H1 (cell line): ENCODE results near the gene GLT8D1. TPM values are rescaled to one million over a fixed set of nuclear protein-coding genes. Genes with fewer than 3 reads are reported as not detected.

Experiments
- CTCF ChIA-PET: fragments of 300-600 bp; sonication (Branson Sonifier 250); formaldehyde crosslinking; loops from one replicate; lab custom pipeline; 2021; ENCODE audit not compliant: partially characterized antibody; lab: Charles Lee
- POLR2A ChIA-PET: fragments of 300-600 bp; sonication (Branson Sonifier 250); formaldehyde crosslinking; loops from one replicate; lab custom pipeline; 2021; ENCODE audit warnings: inconsistent platforms; ENCODE audit not compliant: partially characterized antibody; lab: Charles Lee
- DNase-seq, 2 experiments: peaks; one replicate each; pipeline versions ENCODE4 v3.0.0 to v3.0.0-alpha.2; 2010 to 2022; ENCODE audit warnings: low spot score in 2 of 2, low read depth in 1 of 2, mixed read lengths in 1 of 2
- FAIRE-seq: peaks from 2 replicates; lab custom pipeline; 2011; peaks lifted over from hg19 to GRCh38; lab: Jason Lieb, UNC
- H2AFZ ChIP-seq: 2 replicates; pipeline ENCODE4 v1.8.1; 2012; ENCODE audit warnings: low read length, inconsistent platforms
- H2AK5ac ChIP-seq: 2 replicates; pipeline ENCODE4 v1.6.1; 2013; ENCODE audit warnings: low read depth, low read length
- H2BK120ac ChIP-seq: replicated peaks from 2 replicates; pipeline ENCODE3; 2013; ENCODE audit warnings: low read depth, low read length, inconsistent platforms
- H2BK12ac ChIP-seq: 2 replicates; pipeline ENCODE4 v1.6.1; 2013; ENCODE audit warnings: low read depth, low read length
- H2BK15ac ChIP-seq: 2 replicates; pipeline ENCODE4 v1.6.1; 2013; ENCODE audit warnings: low read length
- H2BK20ac ChIP-seq: 2 replicates; pipeline ENCODE4 v1.6.1; 2013; ENCODE audit warnings: low read length
- H2BK5ac ChIP-seq: 2 replicates; pipeline ENCODE4 v1.6.1; 2013; ENCODE audit warnings: low read depth, low read length
- H3K14ac ChIP-seq: 2 replicates; pipeline ENCODE4 v1.6.1; 2013; ENCODE audit warnings: inconsistent platforms; ENCODE audit not compliant: insufficient read length
- H3K18ac ChIP-seq: 2 replicates; pipeline ENCODE4 v1.6.1; 2013; ENCODE audit warnings: low read length; ENCODE audit errors: extremely low read depth
- H3K23ac ChIP-seq: 2 replicates; pipeline ENCODE4 v1.6.1; 2013; ENCODE audit warnings: inconsistent platforms; ENCODE audit not compliant: insufficient read length
- H3K23me2 ChIP-seq: 2 replicates; pipeline ENCODE4 v1.6.1; 2013; ENCODE audit warnings: low read depth, low read length
- H3K27ac ChIP-seq: 2 replicates; pipeline ENCODE4 v1.6.1; 2011; ENCODE audit warnings: low read depth, low read length, inconsistent platforms
- H3K27me3 ChIP-seq, 4 experiments: replicated peaks in 1 of 4; 1 replicate in 1 of 4; 2 replicates in 3 of 4; pipeline versions ENCODE4 v1.6.1 to v1.8.1; 2011 to 2013; ENCODE audit warnings: low read length in 3 of 4, mild to moderate bottlenecking in 3 of 4, inconsistent platforms in 2 of 4, mixed read lengths in 2 of 4, moderate library complexity in 1 of 4; ENCODE audit not compliant: control insufficient read depth in 3 of 4, insufficient read depth in 3 of 4; ENCODE audit errors: extremely low read depth in 1 of 4
- H3K36me3 ChIP-seq, 4 experiments: 2 replicates each; pipeline versions ENCODE4 v1.6.1 to v1.8.1; 2011 to 2013; ENCODE audit warnings: mild to moderate bottlenecking in 4 of 4, low read length in 3 of 4, moderate library complexity in 2 of 4, control low read depth in 1 of 4, inconsistent platforms in 1 of 4; ENCODE audit not compliant: insufficient read depth in 4 of 4, control insufficient read depth in 2 of 4
- H3K4ac ChIP-seq: replicated peaks from 2 replicates; pipeline ENCODE3; 2013; ENCODE audit warnings: low read length, low read depth, mixed read lengths, inconsistent platforms; ENCODE audit not compliant: insufficient read length
- H3K4me1 ChIP-seq, 4 experiments: replicated peaks in 1 of 4; 1 replicate in 1 of 4; 2 replicates in 3 of 4; pipeline versions ENCODE4 v1.6.1 to v1.8.1; 2011 to 2013; ENCODE audit warnings: low read length in 3 of 4, inconsistent platforms in 2 of 4, mixed read lengths in 1 of 4; ENCODE audit not compliant: insufficient read depth in 4 of 4, control insufficient read depth in 3 of 4
- H3K4me2 ChIP-seq, 2 experiments: 2 replicates each; pipeline versions ENCODE4 v1.6.1 to v1.8.1; 2011 to 2013; ENCODE audit warnings: low read depth in 2 of 2, low read length in 2 of 2, control low read depth in 1 of 2, inconsistent platforms in 1 of 2, mild to moderate bottlenecking in 1 of 2; ENCODE audit not compliant: insufficient read depth in 1 of 2
- H3K4me3 ChIP-seq, 4 experiments: fragments of 200-600, 300-600 bp in 1 of 4; sonication (generic), shearing (Covaris generic), sonication (Bioruptor Twin) in 1 of 4; 2 replicates each; pipeline versions ENCODE4 v1.5.1 to v1.8.1; 2011 to 2016; ENCODE audit warnings: low read length in 4 of 4, low read depth in 3 of 4, control low read depth in 2 of 4, inconsistent platforms in 2 of 4, mild to moderate bottlenecking in 2 of 4, mixed read lengths in 1 of 4, moderate library complexity in 1 of 4; ENCODE audit not compliant: insufficient read depth in 2 of 4; ENCODE audit errors: extremely low read depth in 1 of 4
- H3K56ac ChIP-seq: replicated peaks from 2 replicates; pipeline ENCODE3; 2013; ENCODE audit warnings: low read depth, mild to moderate bottlenecking, mixed read lengths, low read length, inconsistent platforms; ENCODE audit not compliant: insufficient read length
- H3K79me1 ChIP-seq: 2 replicates; pipeline ENCODE4 v1.6.1; 2013; ENCODE audit warnings: low read depth, low read length, control low read depth
- H3K79me2 ChIP-seq, 2 experiments: 2 replicates each; pipeline versions ENCODE4 v1.6.1 to v1.8.1; 2012 to 2013; ENCODE audit warnings: low read length in 2 of 2, mild to moderate bottlenecking in 2 of 2, inconsistent platforms in 1 of 2; ENCODE audit not compliant: insufficient read depth in 2 of 2, control insufficient read depth in 1 of 2
- H3K9ac ChIP-seq, 4 experiments: replicated peaks in 1 of 4; 1 replicate in 1 of 4; 2 replicates in 3 of 4; pipeline versions ENCODE4 v1.6.1 to v1.8.1; 2011 to 2013; ENCODE audit warnings: low read depth in 3 of 4, low read length in 3 of 4, control low read depth in 2 of 4, mild to moderate bottlenecking in 2 of 4, moderate library complexity in 2 of 4, inconsistent platforms in 1 of 4; ENCODE audit errors: extremely low read depth in 1 of 4
- H3K9me3 ChIP-seq, 2 experiments: 2 replicates each; pipeline versions ENCODE4 v1.6.1 to v1.8.1; 2012 to 2013; ENCODE audit warnings: mild to moderate bottlenecking in 2 of 2, moderate library complexity in 2 of 2, control low read depth in 1 of 2, inconsistent platforms in 1 of 2, low read depth in 1 of 2, low read length in 1 of 2, mixed read lengths in 1 of 2; ENCODE audit not compliant: insufficient read depth in 2 of 2
- H4K20me1 ChIP-seq, 2 experiments: replicated peaks in 1 of 2; 2 replicates each; pipeline versions ENCODE3 to v1.8.1; 2011 to 2013; ENCODE audit warnings: inconsistent platforms in 2 of 2, low read length in 2 of 2, mild to moderate bottlenecking in 1 of 2; ENCODE audit not compliant: insufficient read depth in 2 of 2, control insufficient read depth in 1 of 2
- H4K5ac ChIP-seq: 2 replicates; pipeline ENCODE4 v1.6.1; 2013; ENCODE audit warnings: low read length, low read depth, mixed read lengths, inconsistent platforms; ENCODE audit not compliant: insufficient read length
- H4K8ac ChIP-seq: 2 replicates; pipeline ENCODE4 v1.8.0; 2013; ENCODE audit warnings: mild to moderate bottlenecking, moderate library complexity, low read length, inconsistent platforms; ENCODE audit not compliant: insufficient read depth; ENCODE audit errors: extremely low read depth
- H4K91ac ChIP-seq: replicated peaks from 2 replicates; pipeline ENCODE3; 2013; ENCODE audit warnings: low read length, mixed read lengths, inconsistent platforms; ENCODE audit not compliant: insufficient read length
- CBX8 ChIP-seq: fragments of 300-800, 300-1000 bp; sonication (generic); IDR thresholded peaks from 2 replicates; pipeline ENCODE4 v1.7.1; 2016; ENCODE audit warnings: low read depth, low read length, borderline replicate concordance
- E2F6 ChIP-seq: IDR thresholded peaks from 2 replicates; pipeline ENCODE4 v1.6.1; 2012; ENCODE audit warnings: inconsistent platforms
- MAX ChIP-seq: IDR thresholded peaks from 2 replicates; pipeline ENCODE4 v1.6.1; 2012; ENCODE audit warnings: inconsistent platforms
- POLR2AphosphoS5 ChIP-seq: IDR thresholded peaks from 2 replicates; pipeline ENCODE4 v1.6.1; 2011; ENCODE audit warnings: low read depth, low read length
- RAD21 ChIP-seq, 2 experiments: IDR thresholded peaks in 1 of 2; conservative IDR thresholded peaks in 1 of 2; 2 replicates each; pipeline ENCODE4 v1.6.1; 2011; ENCODE audit warnings: low read depth in 2 of 2, low read length in 2 of 2, improper control_type of control experiment in 1 of 2, inconsistent platforms in 1 of 2, mild to moderate bottlenecking in 1 of 2, moderate library complexity in 1 of 2
- RXRA ChIP-seq: IDR thresholded peaks from 2 replicates; pipeline ENCODE4 v1.6.1; 2011; ENCODE audit warnings: low read depth, mild to moderate bottlenecking, low read length, moderate library complexity; ENCODE audit not compliant: insufficient read depth
- USF2 ChIP-seq: IDR thresholded peaks from 2 replicates; pipeline ENCODE4 v1.6.1; 2011; ENCODE audit warnings: low read length, improper control_type of control experiment
- WGBS, 2 experiments: shearing (Covaris generic) in 1 of 2; methylation state at CpG; one replicate each; pipeline versions ENCODE4 v1.1.6 to v1.1.7; 2013 to 2015; ENCODE audit warnings: low lambda C conversion rate in 2 of 2, mixed read lengths in 2 of 2, inconsistent platforms in 1 of 2, low coverage in 1 of 2, missing lambda C conversion rate in 1 of 2; ENCODE audit not compliant: insufficient replicate concordance in 2 of 2, insufficient coverage in 1 of 2, insufficient read length in 1 of 2; ENCODE audit errors: extremely low coverage in 1 of 2, missing lambda C conversion rate in 1 of 2; 5-methylcytosine and 5-hydroxymethylcytosine counted together
- polyA plus RNA-seq, 7 experiments: library from polyadenylated mRNA; depleted of rRNA in 3 of 7; stranded (reverse) in 5 of 7; unstranded in 2 of 7; fragments of >200 nt in 5 of 7; fragments of 200-250 nt in 2 of 7; gene quantifications; 1 replicate in 5 of 7; 2 replicates in 1 of 7; 4 replicates in 1 of 7; pipeline versions ENCODE4 v1.2.1 to v1.2.3, GENCODE V29; 2011 to 2013; ENCODE audit warnings: missing spikeins in 2 of 7, mixed read lengths in 2 of 7
- total RNA-seq: library from RNA; stranded (reverse); fragmentation: NEBNext Ultra II Directional; extraction: Animal tissue kit (Norgen Biotek cat#: 25700); gene quantifications from 2 replicates; pipeline ENCODE4 v1.2.1, GENCODE V29; 2021

GLT8D1 gene
- total and polyA plus RNA-seq, 2 of the 8 experiments (the other 6 are each of a cell fraction or from before 2014, with no cell fraction given): 29.0 to 33.6 TPM

- Histone ChIP-seq H3K27ac (no peak overlapping the region), H3K56ac (no peak overlapping the region), H3K18ac (no peak overlapping the region), H2BK5ac (peak overlapping the region; percentile 66), H3K36me3 (peaks cover 0 to 7% (median 0%) of the 10 kb centered on the region in 4 experiments; a peak in 2 of 8 replicates), H2AFZ (no peak overlapping the region), H4K8ac (peak overlapping the region; percentile 68; the same call in 1 of the 2 replicates), H2BK120ac (no peak overlapping the region), H3K14ac (no peak overlapping the region), H4K91ac (no peak overlapping the region), H3K4me1 (peaks cover 0 to 5% (median 2%) of the 10 kb centered on the region in 4 experiments; a peak in 4 of 7 replicates), H2AK5ac (no peak overlapping the region), H4K5ac (no peak overlapping the region), H2BK15ac (no peak overlapping the region), H3K23me2 (peaks cover 4% of the 10 kb centered on the region; the same call in 1 of the 2 replicates), H3K79me1 (no peaks in the 10 kb centered on the region; the same call in none of the 2 replicates), H2BK20ac (no peak overlapping the region), H2BK12ac (no peak overlapping the region), H3K4me2 (peak overlapping the region; percentile 72 to 90), H3K23ac (no peak overlapping the region), H3K27me3 (no peaks in the 10 kb centered on the region), H3K9ac (0 out of 7 replicates have a peak overlapping the region, but pooled peaks of 1 of the 4 experiments have one; percentile 1), H3K9me3 (no peaks in the 10 kb centered on the region), H4K20me1 (peaks cover 0 to 4% of the 10 kb centered on the region in 2 experiments), H3K79me2 (no peaks in the 10 kb centered on the region), H3K4ac (no peak overlapping the region), H3K4me3 (peak overlapping the region; percentile 30 to 63 (median 44); a peak in 7 of 8 replicates)
- FAIRE-seq: no peak
- peak; percentile 72 to 96 for DNase-seq
- CTCF ChIA-PET: interaction anchor here (1.1 to 2.2 kb wide), 4 partner anchors 10 to 84 kb away, joined by 3 to 9 read pairs (median 5); no protein-coding TSS in a partner anchor
- POLR2A ChIA-PET: interaction anchor here (0.7 to 8.9 kb wide), 6 partner anchors 9 to 437 kb away, joined by 3 to 106 read pairs (median 6); partner anchors contain the start of genes GLT8D1, GNL3, PBRM1 and SPCS1
- WGBS, 2 experiments: 5% methylated on average over 37 of the region's 39 CpGs; no CpG with 5 or more reads in 1 of the 2 experiments
- TF ChIP-seq RXRA: no peak
- peak; percentile 57; the same call in 1 of the 2 replicates for TF ChIP-seq POLR2AphosphoS5
- TF ChIP-seq USF2: no peak
- peak; percentile 69 for TF ChIP-seq MAX
- TF ChIP-seq CBX8: no peak
- peak; percentile 17; the same call in 1 of the 2 replicates for TF ChIP-seq E2F6
- no peak for TF ChIP-seq RAD21 (IDR thresholded peaks at IDR 0.05 in 1 of 2, conservative IDR thresholded peaks at IDR 0.05 in 1 of 2; ENCODE audit: low read depth in 2 of 2, low read length in 2 of 2)
Measured at GRCh38 chr3:52714335-52715302, 9.0 kb upstream of the GLT8D1 start.
